GM18909 (cell line): ENCODE data around the gene TOR4A.

Experiments used
- ATAC-seq: cut with Tn5 transposase; IDR thresholded peaks from one replicate; pipeline ENCODE4 v1.9.1; 2021; ENCODE audit warnings: mild to moderate bottlenecking; ENCODE audit not compliant: unreplicated experiment, poor library complexity

The TOR4A gene

DNA sequence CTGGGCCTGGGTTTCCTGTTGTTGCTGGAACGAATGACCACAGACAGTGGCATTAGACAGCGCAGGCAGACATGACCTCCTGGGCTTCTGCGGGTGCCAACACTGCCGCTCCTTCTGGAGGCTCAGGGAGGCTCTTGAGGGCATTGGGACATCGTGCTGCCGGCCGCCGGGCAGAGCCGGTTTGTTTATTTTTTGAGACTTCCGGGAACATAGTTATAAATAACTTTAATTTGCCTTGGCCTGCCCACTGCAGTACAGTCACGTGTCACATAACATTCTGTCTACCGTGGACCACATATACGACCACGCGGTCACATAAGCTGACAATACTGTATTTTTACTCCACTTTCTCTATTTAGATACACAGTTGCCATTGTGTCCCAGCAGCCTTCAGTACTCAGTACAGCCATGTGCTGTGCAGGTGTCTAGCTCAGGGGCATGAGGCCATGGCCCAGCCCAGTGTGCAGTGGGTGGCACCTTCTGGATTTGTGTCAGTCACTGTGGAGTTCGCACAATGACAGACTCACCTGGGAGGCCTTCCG lies 8.2 kb upstream of the TOR4A start:
- no peak for ATAC-seq

DNA sequence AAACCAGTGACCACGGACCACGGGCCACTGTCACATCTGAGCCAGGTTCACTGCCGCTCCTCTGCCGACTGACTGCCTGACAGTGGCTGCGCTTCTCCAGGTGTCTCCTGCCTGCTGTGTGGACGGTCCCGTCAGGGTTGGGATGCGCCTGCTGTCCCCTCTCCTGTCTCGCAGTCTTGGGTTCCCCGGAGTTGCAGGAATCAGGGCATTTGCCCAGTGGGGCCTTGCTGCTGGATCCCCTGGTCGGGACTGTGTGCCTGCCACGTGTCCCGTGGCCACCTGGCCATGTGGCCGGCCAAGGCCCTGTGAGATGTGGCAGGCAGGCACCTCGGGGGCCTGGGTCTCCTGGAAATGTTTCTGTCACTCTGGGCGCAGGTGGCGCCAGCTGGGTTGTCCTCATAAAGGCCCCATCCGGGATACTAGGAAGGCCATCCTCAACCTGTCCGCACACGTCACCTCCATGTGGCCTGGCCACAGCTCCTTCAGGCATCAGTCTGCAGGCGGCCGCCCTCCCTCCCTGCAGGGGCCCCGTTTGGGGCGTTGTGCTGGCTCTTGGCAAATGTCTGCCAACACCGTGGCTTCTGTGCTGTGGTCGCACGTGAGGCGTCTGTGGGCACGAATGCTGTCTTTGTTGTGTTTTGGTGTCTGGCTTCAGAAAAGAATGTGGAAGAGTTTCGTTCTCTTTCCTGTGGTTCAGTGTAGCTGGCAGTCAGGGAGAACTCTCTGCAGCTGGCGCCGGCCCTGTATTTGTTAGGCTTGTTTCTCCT lies 6.4 kb upstream of the TOR4A start:
- ATAC-seq, result no peak

DNA sequence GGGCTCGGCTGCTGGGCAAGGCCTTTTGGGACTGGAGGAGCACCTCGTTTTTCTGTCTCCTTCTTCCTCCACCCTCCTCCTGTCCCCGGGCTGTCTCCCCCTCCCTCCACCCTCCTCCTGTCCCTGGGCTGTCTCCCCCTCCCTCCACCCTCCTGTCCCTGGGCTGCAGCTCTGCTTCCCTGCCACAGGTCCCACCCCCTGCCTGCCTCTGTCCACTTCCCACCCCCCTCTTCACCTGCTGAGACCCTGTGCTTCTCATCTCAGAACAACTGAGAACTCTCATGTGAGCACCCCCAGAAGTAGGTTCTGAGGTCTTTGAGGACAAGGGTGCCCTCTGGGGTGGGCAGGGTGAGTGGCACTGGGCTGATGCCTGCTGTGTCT lies 5.8 kb upstream of the TOR4A start:
- ATAC-seq, result no peak

DNA sequence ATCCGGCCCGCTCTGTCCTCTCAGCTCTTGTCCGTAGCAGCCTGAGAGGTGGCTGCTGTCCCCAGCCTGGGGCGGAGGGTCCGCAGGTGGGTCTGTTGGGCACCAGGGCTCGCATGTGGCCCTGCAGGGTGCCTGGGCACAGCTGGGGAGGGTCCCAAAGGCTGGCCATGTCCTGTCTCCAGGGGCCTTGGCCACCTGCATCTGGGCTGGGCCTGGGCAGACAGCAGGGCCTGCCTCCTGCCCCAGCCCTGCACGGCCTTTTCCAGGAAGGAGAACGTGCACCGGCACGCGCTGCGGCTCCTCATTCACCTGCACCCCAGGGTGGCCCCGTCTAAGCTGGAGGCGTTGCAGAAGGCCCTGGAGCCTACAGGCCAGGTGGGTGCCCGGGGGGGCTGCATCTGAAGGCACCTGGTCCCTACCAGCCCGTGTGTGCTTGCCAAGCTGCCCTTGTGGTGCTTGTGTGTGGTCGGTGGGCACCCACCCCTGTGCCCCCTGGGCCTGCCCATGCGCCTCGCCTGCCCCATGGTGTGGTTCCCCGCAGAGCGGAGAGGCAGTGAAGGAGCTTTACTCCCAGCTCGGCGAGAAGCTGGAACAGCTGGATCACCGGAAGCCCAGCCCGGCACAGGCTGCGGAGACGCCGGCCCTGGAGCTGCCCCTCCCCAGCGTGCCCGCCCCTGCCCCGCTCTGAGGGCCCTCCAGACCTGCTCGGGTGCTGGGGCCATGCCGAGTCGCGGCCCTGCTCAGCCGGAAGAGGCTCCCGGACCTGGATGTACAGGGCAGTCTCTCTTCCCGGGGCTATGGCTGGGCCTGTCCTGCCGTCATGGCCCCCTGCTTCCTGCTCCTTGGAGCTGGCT lies 5.1 kb upstream of the TOR4A start:
- ATAC-seq, result no peak

DNA sequence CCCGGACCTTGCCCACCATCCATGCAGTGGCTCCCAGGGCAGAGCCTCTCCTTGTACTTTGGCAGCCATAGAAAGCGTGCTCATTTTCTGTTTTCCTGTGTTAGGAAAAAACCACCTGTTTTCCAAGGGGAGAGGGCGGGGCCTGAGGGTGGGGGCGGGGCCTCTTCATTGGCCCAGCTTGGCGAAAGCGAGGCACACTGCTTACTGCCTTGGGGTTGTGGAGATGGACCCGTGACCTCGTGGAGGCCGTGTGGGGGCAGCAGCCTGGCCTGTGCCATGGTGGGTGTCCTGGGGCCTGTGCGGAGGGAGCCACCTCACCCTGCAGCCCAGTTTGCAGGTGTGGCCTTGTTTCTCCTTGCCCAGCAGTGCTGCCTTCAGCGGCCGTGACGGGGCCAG lies 4.4 kb upstream of the TOR4A start:
- no peak for ATAC-seq

DNA sequence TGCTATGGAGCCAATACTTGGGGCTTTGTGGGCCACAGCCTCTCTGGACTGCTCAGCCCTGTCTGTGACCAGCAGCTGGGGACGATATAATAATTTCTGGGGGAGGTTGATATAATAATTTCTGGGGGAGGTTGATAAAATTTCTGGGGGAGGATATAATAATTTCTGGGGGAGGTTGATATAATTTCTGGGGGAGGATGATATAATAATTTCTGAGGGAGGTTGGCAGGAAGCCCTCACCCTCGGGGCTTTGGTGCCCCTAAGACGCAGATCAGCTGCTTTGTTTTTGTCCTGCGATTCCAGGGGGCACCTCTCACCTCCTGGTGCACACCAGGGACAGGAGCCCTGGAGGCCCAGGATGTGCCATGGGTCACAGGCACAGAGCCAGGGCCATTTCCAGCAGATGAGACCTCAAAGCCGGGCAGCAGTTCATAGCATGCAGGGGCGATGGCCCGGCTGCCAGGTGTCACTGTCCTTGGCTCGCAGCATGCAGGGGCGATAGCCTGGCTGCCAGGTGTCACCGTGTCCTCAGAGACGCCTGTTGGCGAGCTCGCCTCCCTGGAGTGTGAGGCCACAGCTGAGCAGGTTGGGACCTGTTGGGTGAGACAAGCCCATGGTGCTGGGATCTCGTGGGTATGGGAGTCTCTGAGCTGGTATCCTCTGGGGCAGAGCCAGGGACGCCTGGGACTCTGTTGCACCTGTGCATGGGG lies 3.8 kb upstream of the TOR4A start:
- no peak for ATAC-seq

DNA sequence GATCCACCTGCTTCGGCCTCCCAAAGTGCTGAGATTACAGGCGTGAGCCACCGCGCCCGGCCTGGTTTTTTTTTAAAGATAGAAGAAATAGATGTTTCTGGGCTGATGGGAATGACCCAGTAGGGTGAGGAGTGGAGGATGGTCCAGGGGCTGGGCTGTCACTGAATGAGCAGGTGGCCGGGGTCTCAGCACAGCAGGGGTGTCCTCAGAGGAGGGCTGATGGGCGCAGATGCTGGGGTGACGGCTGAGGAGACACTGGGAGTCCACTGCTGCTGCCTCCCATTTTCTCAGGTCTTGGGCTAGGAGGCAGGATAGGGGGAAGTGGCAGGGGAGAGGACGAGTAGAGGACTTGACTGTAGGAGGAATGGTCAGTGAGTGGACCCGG lies 2.3 kb upstream of the TOR4A start:
- ATAC-seq, result no peak

DNA sequence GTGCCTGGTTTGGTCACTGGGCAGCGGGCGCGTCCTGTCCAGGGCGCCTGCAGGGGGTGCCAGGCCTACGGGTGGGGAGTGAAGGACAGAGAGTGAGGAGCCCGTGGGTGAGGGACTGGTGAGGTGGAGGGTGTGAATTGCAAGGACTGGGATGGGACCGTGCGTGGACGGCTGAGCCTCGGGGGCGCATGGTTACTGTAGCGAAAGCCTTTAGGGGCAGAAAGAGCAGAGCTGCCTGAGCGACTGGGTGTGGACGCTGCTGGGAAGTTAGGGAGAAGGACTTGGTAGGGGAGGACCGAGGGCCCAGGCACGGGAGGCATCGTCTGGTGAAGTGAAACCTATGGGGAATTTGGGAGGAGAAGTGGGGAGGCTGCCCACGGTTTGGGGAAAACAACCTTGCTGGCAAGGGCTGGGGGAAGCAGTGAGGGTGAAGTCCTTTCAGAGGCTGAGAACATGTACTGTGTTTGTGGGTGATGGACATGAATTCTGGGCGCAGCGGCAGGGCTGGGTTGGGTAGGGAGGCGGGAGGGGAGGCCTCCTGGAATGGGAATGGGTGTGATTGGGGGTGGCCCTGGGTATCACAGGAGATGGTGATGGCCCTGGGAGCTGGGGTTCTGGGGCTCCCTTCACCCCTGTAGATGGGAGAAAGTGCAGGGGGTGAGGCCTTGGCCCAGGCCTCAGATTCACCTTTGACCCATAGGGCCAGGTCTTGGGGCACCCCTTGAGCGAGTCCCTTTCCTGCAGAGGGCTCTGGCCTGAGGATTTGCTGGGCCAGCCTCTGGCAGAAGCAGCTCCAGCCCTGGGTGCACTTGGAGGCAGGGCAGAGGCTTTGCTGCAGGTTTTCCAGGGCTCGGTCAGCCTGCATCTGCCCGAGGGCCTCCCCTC lies 1.7 kb upstream of the TOR4A start:
- no peak for ATAC-seq

DNA sequence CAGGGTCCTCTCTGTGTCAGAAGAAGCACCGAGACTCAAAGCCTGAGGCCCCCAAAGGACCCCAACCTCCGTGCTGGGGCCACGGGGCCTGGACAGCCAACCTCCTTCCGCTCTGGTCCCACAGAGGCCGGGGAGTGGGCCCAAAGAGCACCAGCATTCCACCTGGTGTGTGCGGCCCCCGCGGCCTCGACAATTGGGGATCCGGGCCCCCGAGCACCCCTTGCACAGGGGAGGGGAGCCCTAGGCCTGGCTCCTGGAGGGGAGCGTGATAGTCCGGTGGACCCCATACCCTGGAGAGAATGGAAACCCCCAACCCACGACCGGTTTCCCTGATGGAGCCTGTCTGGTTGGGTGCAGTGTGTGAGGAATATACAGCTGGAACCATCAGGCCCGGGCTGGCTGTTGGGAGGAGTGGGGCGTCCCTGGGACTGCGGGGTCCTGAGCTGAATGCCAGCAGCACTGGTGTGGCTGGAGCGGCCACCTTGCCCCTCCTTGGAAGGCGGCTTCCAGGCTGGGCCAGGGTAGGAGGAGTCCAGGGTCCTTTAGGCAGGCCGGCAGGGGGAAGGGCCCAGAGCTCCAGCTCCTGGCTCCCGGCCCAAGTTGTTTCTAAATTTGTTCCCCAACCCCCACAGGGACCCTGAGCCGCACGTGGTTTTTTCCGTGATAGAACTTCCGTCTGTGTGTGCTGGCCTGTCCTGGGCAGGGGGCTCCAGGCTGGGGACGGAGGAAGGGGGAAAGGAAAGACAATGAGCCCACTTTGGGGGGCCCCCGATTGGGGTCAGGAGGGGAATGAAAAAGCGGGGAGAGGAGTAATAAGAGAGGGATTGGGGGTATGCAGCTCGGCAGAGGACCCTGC lies 825 bp upstream of the TOR4A start:
- ATAC-seq, result no peak

DNA sequence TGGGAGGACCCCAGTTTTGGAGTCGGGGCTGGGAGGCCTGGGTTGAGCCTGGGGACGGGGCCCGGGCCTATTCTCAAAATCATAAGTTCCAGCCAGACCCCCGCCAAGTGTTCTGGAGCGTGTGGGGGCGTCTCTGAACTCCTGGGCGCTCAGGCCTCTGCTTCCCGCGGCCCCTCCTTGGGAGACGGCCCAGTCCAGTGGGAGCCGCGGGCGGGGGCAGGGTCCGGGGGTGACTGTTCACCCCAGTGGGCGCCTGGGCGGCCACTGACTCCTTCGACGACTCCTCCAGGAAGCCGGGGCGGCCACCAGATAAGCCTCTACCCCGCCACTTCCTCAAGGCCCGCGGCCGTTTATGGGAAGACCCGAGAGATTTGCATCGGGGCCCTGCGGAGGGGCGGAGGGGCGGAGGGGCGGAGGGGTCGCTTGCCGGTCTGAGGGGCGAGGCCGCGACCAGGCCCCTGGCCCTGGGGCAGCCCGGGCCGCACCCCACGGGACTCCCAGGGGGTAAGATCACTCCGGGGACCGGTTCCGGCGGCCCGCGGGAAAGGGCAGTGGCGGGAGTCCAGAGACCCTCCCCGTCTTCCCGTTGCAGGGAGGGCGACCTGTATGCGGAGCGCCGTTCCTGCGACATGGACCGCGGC lies 655 bp downstream of the TOR4A start:
- peak; percentile 3 for ATAC-seq

DNA sequence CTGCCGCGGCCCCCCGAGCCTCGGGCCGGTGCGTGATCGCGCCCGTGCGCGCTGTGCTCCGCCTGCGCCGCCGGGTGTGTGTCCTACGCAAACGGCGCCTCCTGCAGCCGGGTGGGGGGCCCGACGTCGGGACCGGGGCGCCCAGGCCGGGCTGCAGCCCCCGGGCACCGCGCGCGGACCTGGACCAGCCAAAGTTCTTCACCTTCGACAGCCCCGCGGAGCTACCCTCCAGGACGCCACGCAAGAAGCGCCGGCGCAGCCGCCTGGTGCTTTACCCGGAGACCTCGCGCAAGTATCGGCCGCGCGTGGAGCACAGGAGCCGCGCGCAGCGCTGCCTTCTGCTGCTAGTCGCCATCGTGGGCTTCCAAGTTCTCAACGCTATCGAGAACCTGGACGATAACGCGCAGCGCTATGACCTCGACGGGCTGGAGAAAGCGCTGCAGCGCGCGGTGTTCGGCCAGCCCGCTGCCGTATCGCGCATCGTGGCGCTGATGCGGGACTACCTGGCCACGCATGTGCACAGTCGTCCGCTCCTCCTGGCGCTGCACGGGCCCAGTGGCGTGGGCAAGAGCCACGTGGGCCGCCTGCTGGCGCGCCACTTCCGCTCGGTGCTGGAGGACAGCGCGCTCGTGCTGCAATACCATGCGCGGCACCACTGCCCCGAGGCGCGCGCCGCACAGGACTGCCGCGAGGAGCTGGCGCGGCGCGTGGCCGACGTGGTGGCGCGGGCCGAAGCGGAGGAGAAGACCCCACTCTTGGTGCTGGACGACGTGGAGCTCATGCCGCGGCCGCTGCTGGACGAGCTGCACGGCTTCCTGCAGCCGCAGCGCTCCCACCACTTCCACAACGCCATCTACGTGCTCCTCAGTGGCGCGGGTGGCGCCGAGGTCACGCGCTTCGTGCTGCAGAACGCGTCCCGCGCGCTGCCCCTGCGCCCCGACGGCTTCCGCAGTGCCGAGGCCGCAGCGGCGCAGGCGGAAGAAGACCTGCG lies 1.5 kb downstream of the TOR4A start:
- ATAC-seq, result no peak

DNA sequence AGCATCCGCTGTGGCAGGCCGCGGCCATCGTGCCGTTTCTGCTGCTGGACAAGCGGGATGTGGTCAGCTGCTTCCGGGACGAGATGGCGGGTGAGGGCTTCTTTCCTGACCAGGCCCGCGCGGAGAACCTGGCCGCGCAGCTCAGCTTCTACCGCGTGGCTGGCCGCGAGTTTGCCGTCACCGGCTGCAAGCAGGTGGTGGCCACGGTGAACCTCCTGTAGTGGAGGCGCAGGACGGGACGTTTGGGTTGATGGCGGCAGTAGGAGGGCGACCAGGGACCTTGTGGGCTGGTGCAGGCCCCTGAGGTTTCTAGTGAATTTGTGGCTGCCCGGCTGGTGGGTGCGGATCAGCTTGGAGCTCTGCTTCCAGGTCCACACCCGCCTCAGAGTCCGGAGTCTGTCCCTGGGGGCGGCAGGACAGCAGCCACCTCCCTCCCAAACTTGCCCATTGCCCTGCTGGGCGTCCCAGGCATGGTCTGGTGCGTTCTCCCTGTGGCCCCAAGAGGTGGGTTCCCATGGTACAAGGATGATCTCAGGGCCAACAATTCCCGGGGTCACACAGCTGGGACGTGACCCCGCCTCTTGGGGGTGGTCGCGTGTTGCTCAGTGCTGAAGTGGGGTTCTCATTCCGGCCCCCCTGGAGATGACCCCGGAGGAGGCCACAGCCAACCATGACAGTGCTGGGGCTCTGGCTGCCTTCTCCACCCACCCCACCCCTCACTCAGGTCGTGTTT lies 2.4 kb downstream of the TOR4A start:
- ATAC-seq, result no peak

DNA sequence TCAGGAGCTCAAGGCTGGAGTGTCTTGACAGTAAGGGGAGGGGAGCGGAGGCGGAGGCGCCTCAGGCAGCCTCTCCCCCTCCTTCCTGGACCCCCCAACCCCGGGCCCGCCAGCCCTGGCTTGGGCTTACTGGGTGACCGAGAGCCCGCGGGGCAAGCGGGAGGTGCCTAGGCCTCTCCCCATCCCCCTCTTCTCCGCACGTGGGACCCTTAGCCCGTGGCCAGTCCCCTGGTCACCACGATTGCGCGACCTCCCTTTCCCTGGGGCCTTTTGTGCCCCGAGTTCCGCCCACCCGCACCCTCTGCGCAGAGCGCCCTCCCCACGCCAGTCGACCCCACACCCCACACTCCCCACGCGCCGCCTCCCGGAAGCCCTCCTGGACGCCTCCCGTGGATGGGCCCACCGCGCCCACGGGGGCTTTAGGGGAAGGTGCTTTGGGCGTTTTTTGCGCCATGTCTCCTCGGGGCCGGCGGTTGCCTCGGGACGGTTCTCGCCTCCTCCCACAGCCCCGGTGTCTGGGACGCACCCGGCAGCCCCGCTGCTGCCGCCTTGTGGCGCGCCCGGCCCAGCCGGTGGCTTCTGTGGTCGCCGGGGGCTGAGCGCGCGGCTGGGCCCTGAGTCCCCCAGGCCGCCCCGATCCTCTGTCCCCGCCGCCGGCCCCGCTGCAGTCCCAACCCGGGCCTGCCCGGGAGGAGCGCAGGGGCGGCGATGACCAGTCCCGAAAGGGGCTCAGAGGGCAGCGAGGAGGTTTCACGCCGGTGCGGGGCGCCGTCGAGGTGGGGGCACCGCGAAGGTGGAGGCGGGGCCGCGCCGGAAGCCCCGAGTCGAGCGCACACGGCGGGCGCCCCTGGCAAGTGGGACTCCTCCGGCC lies 3.2 kb downstream of the TOR4A start:
- ATAC-seq, result no peak

DNA sequence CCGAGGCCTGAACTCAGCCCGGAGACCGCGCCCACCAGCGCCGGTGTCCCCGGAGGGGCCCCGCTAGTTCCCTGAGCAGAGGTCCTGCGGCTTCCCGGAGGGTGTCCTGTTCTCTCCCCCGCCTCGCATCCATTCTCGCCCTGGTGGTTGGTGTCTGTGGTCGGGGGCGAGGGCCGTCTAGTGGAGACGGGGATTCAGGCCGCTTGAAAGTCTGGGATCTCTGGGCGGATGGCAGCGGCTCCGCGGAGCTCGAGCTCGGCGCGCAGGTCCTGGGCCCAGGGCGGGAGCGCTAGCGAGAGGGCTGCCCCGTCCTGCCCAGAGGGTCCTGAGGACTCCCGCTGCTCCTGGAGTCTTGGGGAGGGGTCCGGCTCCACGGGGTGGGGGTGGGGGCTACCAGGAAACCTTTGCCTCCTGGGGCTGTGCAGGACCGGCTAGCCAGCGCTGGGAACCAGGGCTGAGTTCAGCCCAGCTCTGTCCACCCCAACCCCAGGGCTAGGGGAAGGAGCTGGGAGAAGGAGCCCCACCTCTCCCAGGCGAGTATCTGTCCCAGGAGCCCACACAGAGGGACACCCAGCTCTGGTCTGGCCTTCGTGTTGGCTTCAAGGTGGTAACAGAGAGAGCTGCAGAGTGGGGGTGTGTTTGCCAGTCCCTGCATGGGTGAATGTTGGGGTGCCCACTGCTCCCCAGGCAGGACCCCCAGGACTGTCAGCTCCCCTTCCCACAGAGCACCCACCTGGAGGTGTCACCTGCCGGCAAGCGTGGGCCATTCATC lies 4.0 kb downstream of the TOR4A start:
- ATAC-seq, result no peak

DNA sequence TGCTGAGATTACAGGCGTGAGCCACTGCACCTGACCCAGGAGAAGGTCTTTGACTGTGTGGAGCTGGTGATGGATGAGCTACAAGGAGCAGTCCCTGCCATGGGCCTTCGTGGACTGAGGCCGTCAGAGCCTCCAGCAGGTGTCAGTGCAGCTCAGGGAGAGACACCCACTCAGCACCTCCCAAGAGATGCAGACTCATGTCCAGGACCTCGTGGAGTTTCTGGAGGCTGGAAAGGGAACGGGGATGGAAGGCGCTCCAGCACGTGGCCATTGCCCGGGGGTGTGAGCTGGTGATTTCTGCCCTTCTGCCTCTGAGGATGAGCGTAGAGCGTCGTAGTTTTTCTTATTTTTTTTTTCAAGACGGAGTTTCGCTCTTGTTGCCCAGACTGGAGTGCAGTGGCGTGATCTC lies 9.5 kb downstream of the TOR4A start:
- ATAC-seq, result no peak
